ENCODE data around the gene DPY19L2.

DPY19L2 gene

GRCh38 chr12:63521706-63522105 is 146.6 kb downstream of the DPY19L2 start:
- no peak for DNase-seq
